HPDE6-E6E7 (cell line): Measurements from ENCODE around the gene EXOC6B.
A peak's percentile ranks its signal among the peaks of the same experiment; 100 is the strongest.
"Not testable (repeated sequence)": the region's sequence is repeated elsewhere in the genome, so short reads cannot be mapped to it uniquely, and the experiment has no call there.

Source experiments
- DNase-seq: peaks from one replicate; pipeline ENCODE4 v3.0.0; 2011; ENCODE audit warnings: missing footprints; ENCODE audit errors: extremely low spot score

The EXOC6B gene

GRCh38 chr2:72682061-72682460, 143.8 kb downstream of the EXOC6B start:
- DNase-seq, result no peak

GRCh38 chr2:72681016-72681995, 144.5 kb downstream of the EXOC6B start:
- DNase-seq, result no peak

- DNase-seq, result no peak
These were observed 147.8 kb downstream of the EXOC6B start for GRCh38 chr2:72678024-72678423.

GRCh38 chr2:72676341-72677025, 149.3 kb downstream of the EXOC6B start:
- no peak for DNase-seq

GRCh38 chr2:72674982-72675915, 150.6 kb downstream of the EXOC6B start:
- DNase-seq, result no peak

GRCh38 chr2:72673279-72673678, 152.6 kb downstream of the EXOC6B start:
- DNase-seq, result peak; percentile 23

- DNase-seq, result peak; percentile 54
These were observed 156.7 kb downstream of the EXOC6B start for GRCh38 chr2:72669121-72669520.

- DNase-seq, result no peak
These were observed 157.2 kb downstream of the EXOC6B start for GRCh38 chr2:72668647-72669046.

GRCh38 chr2:72665448-72665847, 160.4 kb downstream of the EXOC6B start:
- DNase-seq, result no peak

- no peak for DNase-seq
These were observed 163.8 kb downstream of the EXOC6B start for GRCh38 chr2:72661985-72662384.

- no peak for DNase-seq
These were observed 176.0 kb downstream of the EXOC6B start for GRCh38 chr2:72649810-72650209.

- DNase-seq, result not testable (repeated sequence)
These were observed 184.6 kb downstream of the EXOC6B start for GRCh38 chr2:72641221-72641620.

GRCh38 chr2:72638600-72639211, 187.1 kb downstream of the EXOC6B start:
- no peak for DNase-seq

- no peak for DNase-seq
These were observed 189.6 kb downstream of the EXOC6B start for GRCh38 chr2:72636210-72636609.

- DNase-seq, result no peak
These were observed 195.1 kb downstream of the EXOC6B start for GRCh38 chr2:72630767-72631166.

- no peak for DNase-seq
These were observed 196.8 kb downstream of the EXOC6B start for GRCh38 chr2:72629062-72629461.

- DNase-seq, result no peak
These were observed 198.8 kb downstream of the EXOC6B start for GRCh38 chr2:72627083-72627482.

- no peak for DNase-seq
These were observed 200.5 kb downstream of the EXOC6B start for GRCh38 chr2:72625366-72625765.

GRCh38 chr2:72623481-72623880, 202.4 kb downstream of the EXOC6B start:
- DNase-seq, result no peak

- DNase-seq, result no peak
These were observed 206.2 kb downstream of the EXOC6B start for GRCh38 chr2:72619626-72620025.

- DNase-seq, result no peak
These were observed 211.9 kb downstream of the EXOC6B start for GRCh38 chr2:72613931-72614330.
